ENCODE results near the gene ASMTL.

GRCh38 chrX:1463581-1463980, 10.9 kb upstream of the ASMTL start:
- no peak for TF ChIP-seq CTCF (conservative IDR thresholded peaks at IDR 0.05 in 1 of 2, IDR thresholded peaks at IDR 0.05 in 1 of 2; ENCODE audit: low read depth in 1 of 2, low read length in 2 of 2)
- TF ChIP-seq EZH2 (IDR thresholded peaks at IDR 0.05; ENCODE audit: low read length, missing control alignments), result no peak

All from fibroblast of lung (primary cell).